GM18868 (cell line): Measurements from ENCODE around the gene PLEKHG2.

Source experiments
- ATAC-seq: cut with Tn5 transposase; IDR thresholded peaks from one replicate; pipeline ENCODE4 v1.9.1; 2021; ENCODE audit warnings: mild to moderate bottlenecking, moderate library complexity; ENCODE audit not compliant: unreplicated experiment

PLEKHG2 gene

DNA sequence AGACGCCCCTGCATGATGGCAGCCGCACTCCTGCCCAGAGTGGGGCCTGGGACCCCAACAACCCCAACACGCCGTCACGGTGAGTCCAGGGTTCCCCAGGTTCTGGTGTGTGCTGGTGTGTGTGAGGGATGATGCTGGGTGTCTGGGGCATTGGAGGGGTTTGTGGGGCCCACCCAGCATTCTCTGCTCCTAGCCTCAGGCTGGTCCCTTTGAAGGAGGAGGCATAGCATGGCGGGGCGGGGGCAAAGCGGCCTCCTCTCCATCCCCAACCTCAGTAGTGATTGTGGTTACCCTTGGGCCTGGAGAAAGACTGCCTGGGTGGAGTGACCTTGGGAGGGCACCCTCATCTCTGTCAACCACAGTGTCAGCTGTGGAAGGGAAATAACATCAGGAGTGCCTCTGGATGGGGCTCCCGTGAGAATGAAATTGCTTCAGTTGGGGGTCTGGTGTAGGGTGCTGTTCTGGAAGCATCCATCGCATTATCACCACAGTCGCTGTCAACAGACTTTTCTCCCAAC is 61.0 kb downstream of the PLEKHG2 start:
- ATAC-seq, result no peak

DNA sequence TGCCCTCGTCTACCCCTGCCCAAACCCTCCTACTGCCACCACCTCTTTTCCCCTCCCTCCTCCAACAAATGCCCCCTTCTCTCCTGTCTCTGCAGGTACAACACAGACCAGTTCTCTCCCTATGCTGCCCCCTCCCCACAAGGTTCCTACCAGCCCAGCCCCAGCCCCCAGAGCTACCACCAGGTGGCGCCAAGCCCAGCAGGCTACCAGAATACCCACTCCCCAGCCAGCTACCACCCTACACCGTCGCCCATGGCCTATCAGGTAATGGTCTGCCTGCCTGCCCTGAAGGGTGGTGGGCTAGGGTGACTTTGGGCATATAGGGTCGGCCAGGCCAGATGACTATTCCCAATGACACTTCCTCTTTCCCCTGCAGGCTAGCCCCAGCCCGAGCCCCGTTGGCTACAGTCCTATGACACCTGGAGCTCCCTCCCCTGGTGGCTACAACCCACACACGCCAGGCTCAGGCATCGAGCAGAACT is 61.7 kb downstream of the PLEKHG2 start:
- ATAC-seq, result no peak

DNA sequence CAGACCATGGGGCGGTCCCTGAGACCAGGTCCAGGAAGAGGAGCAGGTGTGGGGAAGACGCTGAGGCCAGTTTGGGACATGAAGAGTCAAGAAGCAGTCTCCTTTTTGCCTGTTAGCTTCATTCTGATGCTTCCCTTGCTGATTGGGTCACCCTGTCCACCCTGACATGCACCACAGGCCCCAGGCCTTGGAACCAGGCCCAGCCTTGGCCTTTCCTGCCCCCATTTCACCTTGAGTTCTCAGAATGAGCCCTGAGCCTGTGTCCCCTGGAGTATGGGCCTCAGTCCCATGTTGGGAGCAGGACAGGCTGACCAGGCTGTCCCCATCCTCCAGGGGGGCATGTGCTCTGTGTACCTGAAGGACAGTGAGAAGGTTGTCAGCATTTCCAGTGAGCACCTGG is 63.3 kb downstream of the PLEKHG2 start:
- ATAC-seq, result no peak
